ENCODE data around the gene COMTD1.

The COMTD1 gene

GRCh38 chr10:75235375-75236177 is at the start of gene COMTD1:
Gene COMTD1 (minus strand): TSS chr10:75235957. CDS start chr10:75235928, 29 bp downstream.
- peak; percentile 97 for DNase-seq

- DNase-seq = no peak
These were observed 48.1 kb upstream of the COMTD1 start for GRCh38 chr10:75283671-75284470.

- no peak for DNase-seq
These were observed 47.4 kb upstream of the COMTD1 start for GRCh38 chr10:75283078-75283670.

GRCh38 chr10:75281974-75282373 is 46.2 kb upstream of the COMTD1 start:
- no peak for DNase-seq

GRCh38 chr10:75280236-75280635 is 44.5 kb upstream of the COMTD1 start:
- no peak for DNase-seq

GRCh38 chr10:75276069-75276872 is 40.5 kb upstream of the COMTD1 start:
- no peak for DNase-seq

GRCh38 chr10:75272896-75273295 is 37.1 kb upstream of the COMTD1 start:
- DNase-seq = no peak

- no peak for DNase-seq
These were observed 36.3 kb upstream of the COMTD1 start for GRCh38 chr10:75272094-75272493.

GRCh38 chr10:75269605-75270004 is 33.8 kb upstream of the COMTD1 start:
- no peak for DNase-seq

GRCh38 chr10:75266945-75267344 is 31.2 kb upstream of the COMTD1 start:
- no peak for DNase-seq

- no peak for DNase-seq
These were observed 30.1 kb upstream of the COMTD1 start for GRCh38 chr10:75265856-75266255.

- DNase-seq = no peak
These were observed 28.0 kb upstream of the COMTD1 start for GRCh38 chr10:75263806-75264205.

GRCh38 chr10:75261813-75262705 is 26.3 kb upstream of the COMTD1 start:
- no peak for DNase-seq

- DNase-seq = no peak
These were observed 25.2 kb upstream of the COMTD1 start for GRCh38 chr10:75260990-75261389.

GRCh38 chr10:75254739-75255138 is 19.0 kb upstream of the COMTD1 start:
- no peak for DNase-seq

- DNase-seq = no peak
These were observed 17.8 kb upstream of the COMTD1 start for GRCh38 chr10:75253281-75254220.

- DNase-seq = no peak
These were observed 15.2 kb upstream of the COMTD1 start for GRCh38 chr10:75250934-75251333.

GRCh38 chr10:75247797-75248196 is 12.0 kb upstream of the COMTD1 start:
- DNase-seq = no peak

- DNase-seq = no peak
These were observed 10.7 kb upstream of the COMTD1 start for GRCh38 chr10:75246506-75246905.
